ELR (cell line): Measurements from ENCODE around the gene CEBPA.

Experiments
- DNase-seq: peaks from one replicate; pipeline ENCODE4 v3.0.0-alpha.2; 2015; ENCODE audit warnings: low read depth

The CEBPA gene

GRCh38 chr19:33271246-33272021 is 30.9 kb downstream of the CEBPA start:
- DNase-seq = no peak

DNA sequence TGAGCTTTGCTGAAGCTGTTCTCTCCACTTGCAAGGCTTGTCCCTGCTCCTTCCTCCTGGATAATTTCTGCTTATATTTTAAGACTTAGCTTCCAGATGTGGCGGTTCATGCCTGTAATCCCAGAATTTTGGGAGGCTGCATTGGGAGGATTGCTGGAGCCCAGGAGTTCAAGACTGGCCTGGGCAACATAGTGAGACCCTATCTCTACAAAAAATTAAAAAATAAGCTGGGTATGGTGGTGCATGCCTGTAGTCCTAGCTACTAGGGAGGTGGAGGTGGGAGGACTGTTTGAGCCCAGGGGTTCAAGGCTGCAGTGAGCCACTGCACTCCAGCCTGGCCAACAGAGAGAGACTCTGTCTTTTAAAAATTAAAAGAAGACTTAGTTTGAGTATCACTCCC is 31.6 kb downstream of the CEBPA start:
- no peak for DNase-seq

DNA sequence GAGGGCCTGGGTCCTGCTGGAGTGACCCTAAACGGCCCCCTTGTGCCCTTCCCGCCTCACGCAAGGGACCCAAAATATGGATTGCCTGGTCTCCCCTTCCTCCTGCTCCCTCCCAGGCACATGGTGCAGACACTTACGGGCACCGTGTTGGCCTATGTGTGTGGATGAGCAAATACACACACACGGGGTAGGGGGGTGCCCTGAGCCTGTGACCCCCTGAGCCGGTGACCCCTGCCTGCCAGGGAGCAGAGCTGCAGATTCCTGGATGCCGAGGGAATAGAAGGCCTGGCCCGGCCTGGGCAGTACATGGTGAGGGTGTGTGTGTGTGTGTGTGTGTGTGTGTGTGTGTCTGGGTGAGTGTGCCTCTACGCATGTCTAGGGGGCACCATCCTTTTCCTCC is 33.3 kb downstream of the CEBPA start:
- no peak for DNase-seq

- DNase-seq = no peak
These were observed 34.0 kb downstream of the CEBPA start for GRCh38 chr19:33268162-33268991.

- no peak for DNase-seq
These were observed 34.6 kb downstream of the CEBPA start for GRCh38 chr19:33267706-33268105.

- no peak for DNase-seq
These were observed 35.3 kb downstream of the CEBPA start for GRCh38 chr19:33266974-33267484.

- DNase-seq = no peak
These were observed 37.4 kb downstream of the CEBPA start for GRCh38 chr19:33264881-33265445.

GRCh38 chr19:33263325-33264023 is 38.9 kb downstream of the CEBPA start:
- DNase-seq = no peak

GRCh38 chr19:33261511-33262189 is 40.7 kb downstream of the CEBPA start:
- no peak for DNase-seq

- no peak for DNase-seq
These were observed 41.5 kb downstream of the CEBPA start for GRCh38 chr19:33260628-33261418.

- peak; percentile 7 for DNase-seq
These were observed 42.8 kb downstream of the CEBPA start for GRCh38 chr19:33259539-33259938.

DNA sequence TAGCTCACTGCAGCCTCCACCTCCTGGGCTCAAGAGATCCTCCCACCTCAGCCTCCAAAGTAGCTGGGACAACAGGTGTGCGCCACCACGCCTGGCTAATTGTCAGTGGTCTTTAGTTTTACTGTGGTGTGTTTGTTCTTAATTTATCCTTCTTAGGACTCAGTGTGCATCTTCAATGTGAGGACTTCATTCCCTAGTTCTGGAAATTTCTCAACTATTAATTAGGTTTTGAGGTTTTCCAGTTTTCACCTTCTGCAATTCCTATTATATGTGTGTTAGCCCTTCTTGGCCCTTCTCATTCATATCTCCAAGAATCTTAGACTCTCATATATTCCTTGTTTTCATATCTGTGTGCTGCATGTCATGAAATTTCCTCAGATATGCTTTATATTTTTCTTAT is 44.5 kb downstream of the CEBPA start:
- no peak for DNase-seq

- DNase-seq = no peak
These were observed 46.1 kb downstream of the CEBPA start for GRCh38 chr19:33256261-33256660.

DNA sequence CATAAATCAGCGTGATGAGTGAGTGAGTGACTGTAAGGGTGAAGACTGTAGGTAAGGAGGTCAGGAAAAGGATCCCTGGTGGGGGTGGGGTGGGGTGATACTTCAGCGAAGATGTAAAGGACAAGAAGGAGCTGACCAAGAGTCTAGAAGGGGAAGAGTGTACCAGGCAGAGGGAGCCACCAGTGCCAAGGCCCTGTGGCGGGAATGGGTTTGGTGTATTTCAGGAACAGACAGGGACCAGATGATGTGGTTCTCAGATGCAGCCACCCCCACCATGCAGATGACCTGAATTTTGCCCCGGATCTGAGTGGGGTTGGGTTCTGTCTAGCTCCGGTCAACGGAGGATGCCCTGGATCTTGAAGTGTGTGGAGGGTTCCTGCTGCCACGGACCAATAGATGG is 46.6 kb downstream of the CEBPA start:
- no peak for DNase-seq

DNA sequence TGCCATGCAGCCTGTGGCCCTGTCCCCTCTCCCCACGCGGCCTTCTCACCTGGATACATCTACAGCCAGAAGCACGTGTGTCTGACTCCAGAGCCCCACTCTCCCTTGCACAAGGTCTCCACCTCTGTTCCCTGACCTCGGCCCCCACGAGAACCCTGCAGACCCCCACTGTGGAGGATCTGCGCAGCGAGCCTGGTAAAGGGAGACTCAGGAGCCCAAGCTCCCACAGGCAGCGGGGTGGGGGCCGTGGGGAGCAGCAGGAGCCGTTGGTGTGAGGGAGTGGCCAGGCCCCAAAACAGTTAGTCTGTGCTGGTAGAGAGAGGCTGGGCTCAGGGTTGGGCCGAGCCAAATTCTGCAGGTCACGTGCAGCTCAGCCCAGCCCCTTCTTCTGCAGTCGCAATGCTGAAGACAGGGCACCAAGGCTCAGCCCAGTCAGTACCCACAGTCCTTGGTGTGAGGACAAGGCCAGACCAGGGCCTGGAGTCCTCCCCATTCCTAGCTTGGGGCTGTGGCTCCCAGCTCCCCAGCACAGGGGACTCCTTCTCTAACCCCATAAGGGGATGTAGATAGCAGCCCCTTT is 48.0 kb downstream of the CEBPA start:
- DNase-seq = no peak

DNA sequence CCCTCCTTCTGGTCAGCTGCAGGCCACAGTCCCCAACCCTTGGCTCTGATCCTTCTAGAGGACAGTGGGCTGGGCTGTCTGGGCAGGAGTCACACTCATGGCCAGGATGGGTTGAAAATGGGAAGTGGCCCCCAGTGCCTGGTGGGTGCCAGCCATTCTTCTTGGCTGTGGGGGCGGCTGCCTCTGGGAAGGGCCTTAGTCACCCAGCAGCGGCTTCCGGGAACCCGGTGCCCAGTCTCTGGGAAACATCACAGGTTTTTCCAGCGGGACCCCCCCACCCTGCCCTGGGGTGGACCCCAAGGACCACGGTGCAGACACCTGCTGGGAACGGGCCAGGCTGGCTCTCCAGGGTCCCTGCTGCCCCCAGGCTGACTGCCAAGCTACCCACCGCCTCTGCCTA is 49.4 kb downstream of the CEBPA start:
- DNase-seq = no peak

DNA sequence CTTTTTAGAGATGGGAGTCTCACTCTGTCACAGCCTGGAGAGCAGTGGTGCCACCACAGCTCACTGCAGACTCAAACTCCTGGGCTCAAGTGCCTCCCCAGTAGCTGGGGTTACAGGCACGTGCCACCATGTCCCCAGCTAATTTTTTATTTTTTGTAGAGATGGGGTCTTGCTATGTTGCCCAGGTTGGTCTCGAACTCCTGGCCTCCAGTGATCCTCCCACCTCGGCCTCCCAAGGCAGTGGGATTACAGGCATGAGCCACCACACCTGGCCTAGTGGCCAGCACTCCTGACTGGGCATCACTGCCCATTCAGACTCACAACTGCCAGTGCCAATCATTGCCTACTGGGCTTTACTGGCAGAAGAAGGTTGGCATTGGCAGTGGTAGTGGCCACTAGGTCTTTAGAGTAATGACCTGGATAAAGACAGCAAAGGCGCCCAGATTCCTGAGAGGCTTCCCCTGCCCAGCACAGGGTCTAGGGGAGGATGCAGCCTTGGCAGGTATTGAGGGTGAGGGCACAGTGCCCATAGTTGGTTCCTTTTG is 49.8 kb downstream of the CEBPA start:
- DNase-seq = no peak

DNA sequence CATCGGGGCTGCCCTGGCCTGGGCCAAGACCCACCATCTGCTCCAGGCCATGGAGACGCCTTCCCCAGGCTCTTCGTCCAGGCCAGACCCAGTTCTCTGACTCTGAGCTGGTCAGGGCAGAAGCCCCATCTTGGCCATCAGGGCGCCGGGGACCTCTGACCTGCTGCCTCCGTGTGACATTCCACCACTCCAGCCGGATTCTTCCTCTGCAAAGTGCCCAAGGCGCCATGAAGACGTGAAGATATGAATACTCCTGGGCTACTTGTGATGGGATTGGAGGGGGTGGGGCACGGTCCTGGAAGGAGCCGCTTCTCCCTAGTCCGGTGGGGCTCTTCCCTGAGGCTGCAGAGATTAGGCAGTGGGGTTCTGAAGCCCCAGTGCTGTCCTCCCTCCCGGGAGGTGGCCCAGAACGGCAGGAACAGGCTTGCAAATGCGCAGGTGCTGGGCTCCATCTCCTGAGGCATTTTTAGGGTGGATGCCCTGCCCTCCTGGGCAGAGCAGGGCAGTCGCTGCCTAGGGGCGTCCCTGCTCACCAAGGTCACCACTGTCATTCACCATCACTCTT is 50.7 kb downstream of the CEBPA start:
- DNase-seq = no peak

- DNase-seq = no peak
These were observed 51.3 kb downstream of the CEBPA start for GRCh38 chr19:33251076-33251475.

GRCh38 chr19:33250500-33250899 is 51.8 kb downstream of the CEBPA start:
- DNase-seq = no peak
